ENCODE results near the gene SF1. TPM values are rescaled to one million over a fixed set of nuclear protein-coding genes. Genes with fewer than 3 reads are reported as not detected.

The SF1 gene
- total and polyA plus RNA-seq, 12 donors, result 76.2 to 395 (median 213) TPM

DNA sequence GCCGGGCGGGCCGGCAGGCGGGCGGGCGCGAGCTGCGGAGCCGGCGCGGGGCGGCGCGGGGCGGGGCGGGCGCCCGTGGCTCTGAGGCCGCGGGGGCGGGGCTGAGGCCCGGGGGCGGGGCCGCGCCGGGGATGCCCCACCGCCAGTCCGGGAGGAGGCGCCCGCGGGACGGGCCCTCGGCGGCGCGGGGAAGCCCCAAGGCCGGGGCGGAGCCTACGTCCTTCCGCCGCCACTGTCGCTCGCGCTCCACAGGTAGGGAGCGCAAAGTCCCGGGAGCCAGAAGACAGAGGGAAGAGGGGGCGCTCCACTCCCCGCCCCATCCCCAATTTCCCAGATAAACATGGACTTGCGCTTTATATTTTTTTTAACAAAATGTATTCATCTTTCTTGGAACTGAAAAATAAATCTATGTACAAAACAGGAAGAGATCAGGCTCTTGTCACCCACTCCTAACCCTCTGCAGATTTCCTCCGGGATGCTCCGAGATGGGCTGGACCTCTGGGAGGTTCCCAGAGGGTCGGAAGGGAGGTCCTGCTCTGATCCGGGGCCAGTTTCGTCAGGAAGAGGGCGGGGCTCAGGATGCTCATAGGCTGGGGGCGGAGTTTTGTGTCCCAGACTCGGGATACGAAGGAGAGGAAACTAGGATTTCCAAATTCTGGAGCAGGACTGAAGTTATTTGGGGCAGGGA lies 25.0 kb upstream of the SF1 start, which contains the start of gene MAP4K2:
MAP4K2 (minus strand) TSS at position 57 of the 688 bp plus-strand sequence. CDS start 65 bp downstream, outside the sequence.
- Histone ChIP-seq H3K4me3 (peak within 1 kb of the TSS in 3 of 4 donors; percentile 3 to 77 (median 37)), H3K27ac (peak within 1 kb of the TSS; percentile 40 to 88 (median 77)), H3K36me3 (replicated peaks in 1 of 2) (peaks cover 0 to 37% of the 10 kb centered on the region in 2 donors), H3K9me3 (replicated peaks in 1 of 3) (no peaks in the 10 kb centered on the region), H3K27me3 (no peaks in the 10 kb centered on the region), H3K4me1 (replicated peaks in 1 of 2) (peaks cover 18 to 26% of the 10 kb centered on the region in 2 donors)
- TF ChIP-seq, protein P1, sequence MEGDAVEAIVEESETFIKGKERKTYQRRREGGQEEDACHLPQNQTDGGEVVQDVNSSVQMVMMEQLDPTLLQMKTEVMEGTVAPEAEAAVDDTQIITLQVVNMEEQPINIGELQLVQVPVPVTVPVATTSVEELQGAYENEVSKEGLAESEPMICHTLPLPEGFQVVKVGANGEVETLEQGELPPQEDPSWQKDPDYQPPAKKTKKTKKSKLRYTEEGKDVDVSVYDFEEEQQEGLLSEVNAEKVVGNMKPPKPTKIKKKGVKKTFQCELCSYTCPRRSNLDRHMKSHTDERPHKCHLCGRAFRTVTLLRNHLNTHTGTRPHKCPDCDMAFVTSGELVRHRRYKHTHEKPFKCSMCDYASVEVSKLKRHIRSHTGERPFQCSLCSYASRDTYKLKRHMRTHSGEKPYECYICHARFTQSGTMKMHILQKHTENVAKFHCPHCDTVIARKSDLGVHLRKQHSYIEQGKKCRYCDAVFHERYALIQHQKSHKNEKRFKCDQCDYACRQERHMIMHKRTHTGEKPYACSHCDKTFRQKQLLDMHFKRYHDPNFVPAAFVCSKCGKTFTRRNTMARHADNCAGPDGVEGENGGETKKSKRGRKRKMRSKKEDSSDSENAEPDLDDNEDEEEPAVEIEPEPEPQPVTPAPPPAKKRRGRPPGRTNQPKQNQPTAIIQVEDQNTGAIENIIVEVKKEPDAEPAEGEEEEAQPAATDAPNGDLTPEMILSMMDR (IDR thresholded peaks at IDR 0.05), result peak in 1 of 6 experiments; percentile 28
- TF ChIP-seq POLR2A (IDR thresholded peaks at IDR 0.05), result no peak
- intact Hi-C loops (cut with DNase I), result no loop called here
- 0 to 1% (median 0%) methylated on average over 13 to 51 of the region's 58 CpGs for WGBS, 4 donors
- DNase-seq, result peak; percentile 84 to 94 (median 89)

DNA sequence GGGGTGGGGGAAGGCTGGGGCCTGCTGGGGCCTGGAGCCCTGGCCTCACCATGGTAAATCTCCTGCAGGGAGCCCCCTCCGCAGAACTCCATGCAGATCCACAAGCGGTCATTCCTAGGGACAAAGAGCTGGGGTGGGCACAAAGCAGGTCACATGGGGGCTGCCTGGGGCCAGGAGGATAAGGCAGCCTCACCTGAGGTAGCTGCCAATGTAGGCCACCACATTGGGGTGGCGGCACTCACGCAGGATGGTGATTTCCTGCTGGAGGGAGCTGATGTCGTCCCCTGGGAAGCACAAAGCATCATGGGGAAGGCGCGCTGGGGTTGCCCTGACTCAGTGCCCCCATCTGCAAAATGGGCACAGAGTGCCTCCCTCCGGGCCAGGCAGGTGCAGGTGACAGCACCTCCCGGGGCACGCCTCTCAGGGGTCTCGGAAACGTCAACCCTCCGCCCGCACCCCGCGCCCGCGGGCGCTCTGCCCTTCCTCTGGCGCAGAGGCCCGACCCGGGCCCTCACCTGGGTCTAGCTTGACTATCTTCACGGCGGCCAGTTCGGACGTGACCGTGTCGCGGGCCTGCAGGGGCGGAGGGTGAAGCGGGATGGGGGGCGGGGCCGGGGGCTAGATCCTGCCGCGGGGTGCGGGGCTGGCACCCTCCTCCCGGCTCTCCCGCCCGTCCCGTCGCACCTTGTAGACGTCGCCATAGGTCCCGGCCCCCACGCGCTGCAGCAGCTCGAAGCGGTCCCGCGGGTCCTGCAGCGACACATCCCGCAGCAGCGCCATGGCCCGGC lies 24.2 kb upstream of the SF1 start:
- H3K36me3 ChIP-seq (replicated peaks in 1 of 2), result peaks cover 0 to 37% of the 10 kb centered on the region in 2 donors
- 8 to 13% methylated on average over 46 to 54 of the region's 54 CpGs; no CpG with 5 or more reads in 2 of the 4 donors for WGBS, 4 donors

DNA sequence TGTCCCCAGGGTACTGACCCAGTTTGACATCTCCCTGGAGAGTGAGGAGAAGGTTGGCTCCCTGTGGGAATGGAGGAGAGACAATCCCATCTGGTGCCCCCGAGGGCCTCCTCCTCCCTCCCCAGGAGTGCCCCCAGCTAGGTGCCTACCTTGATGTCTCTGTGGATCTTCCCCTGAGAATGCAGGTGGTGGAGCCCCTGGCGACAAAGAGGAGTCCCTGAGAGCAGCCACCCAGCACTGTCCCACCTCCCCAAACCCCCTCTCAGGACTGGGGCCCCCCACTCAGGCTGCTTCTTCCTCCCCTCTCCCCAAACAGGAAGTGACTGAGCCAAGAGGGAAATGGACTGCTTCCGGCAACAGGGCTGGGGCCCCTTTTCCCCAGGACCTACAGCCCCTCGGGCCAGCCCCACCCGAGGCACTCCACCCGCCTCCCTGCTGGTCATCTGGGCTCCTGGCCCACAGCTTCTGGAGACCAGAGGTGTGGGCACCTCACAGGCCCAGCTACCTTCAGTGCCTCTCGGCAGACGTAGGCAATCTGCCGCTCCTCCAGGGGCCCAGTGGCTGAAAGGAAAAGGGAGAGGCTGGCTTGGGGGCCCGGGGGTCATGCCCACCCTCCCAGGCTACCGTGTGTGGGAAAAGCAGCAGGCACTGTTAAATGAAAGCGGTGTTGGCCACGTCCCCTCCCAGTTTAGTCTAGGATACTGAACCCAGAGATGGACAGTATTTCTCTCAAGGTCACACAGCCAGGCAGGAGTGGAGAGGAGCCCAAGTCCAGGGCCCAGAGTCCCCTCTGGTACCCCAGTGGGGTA lies 23.4 kb upstream of the SF1 start:
- Histone ChIP-seq H3K36me3 (replicated peaks in 1 of 2) (peaks cover 0 to 30% of the 10 kb centered on the region in 2 donors), H3K9me3 (replicated peaks in 1 of 3) (no peaks in the 10 kb centered on the region), H3K4me1 (replicated peaks in 1 of 2) (peaks cover 18 to 26% of the 10 kb centered on the region in 2 donors), H3K4me3 (peak overlapping the region in 1 of 4 donors; percentile 77), H3K27me3 (no peaks in the 10 kb centered on the region), H3K27ac (peak overlapping the region in 3 of 5 donors; percentile 71 to 87 (median 71))
- TF ChIP-seq POLR2A (IDR thresholded peaks at IDR 0.05), result no peak
- TF ChIP-seq, protein P1 (IDR thresholded peaks at IDR 0.05), result no peak
- intact Hi-C loops (cut with DNase I), result no loop called here
- no peak for DNase-seq
- WGBS, 4 donors, result 44 to 61% (median 53%) methylated on average over 7 to 13 of the region's 13 CpGs

More for the DNA sequence above, 24.2 kb upstream of the SF1 start:
- Histone ChIP-seq H3K4me1 (replicated peaks in 1 of 2) (peaks cover 18 to 26% of the 10 kb centered on the region in 2 donors), H3K4me3 (peak overlapping the region in 2 of 4 donors; percentile 37 to 77), H3K9me3 (replicated peaks in 1 of 3) (no peaks in the 10 kb centered on the region), H3K27me3 (no peaks in the 10 kb centered on the region), H3K27ac (peak overlapping the region in 3 of 5 donors; percentile 71 to 87 (median 71))
- no peak for TF ChIP-seq POLR2A (IDR thresholded peaks at IDR 0.05)
- TF ChIP-seq, protein P1 (IDR thresholded peaks at IDR 0.05), result no peak
- intact Hi-C loops (cut with DNase I), result no loop called here
- DNase-seq, result peak in 2 of 7 donors; percentile 52 to 59

Measured in adrenal gland (tissue), 12 donors.